ENCODE results near the gene MYO18B.

GRCh38 chr22:25824828-25825423 is 82.9 kb downstream of the MYO18B start:
- TF ChIP-seq EZH2 (IDR thresholded peaks at IDR 0.05; ENCODE audit: low read depth, low read length, severe bottlenecking) (no peak), EGR1 (IDR thresholded peaks at IDR 0.05; ENCODE audit: borderline replicate concordance, low read depth, low read length) (no peak)
